Body of pancreas (tissue), 4 donors: ENCODE measurements around the gene TTK.

ENCODE experiments used
- CTCF ChIP-seq, 7 experiments: fragments of 450-650 bp in 4 of 7; fragments of 200-600 bp in 3 of 7; sonication (generic) in 3 of 7; IDR thresholded peaks; one replicate each; pipeline ENCODE4 v1.5.1; 2016 to 2019; ENCODE audit warnings: antibody characterized with exemption in 7 of 7
- POLR2A ChIP-seq, 3 donors: fragments of 450-650 bp; IDR thresholded peaks; one replicate each; pipeline ENCODE4 v1.6.1; 2016; ENCODE audit warnings: antibody characterized with exemption in 3 of 3, mild to moderate bottlenecking in 2 of 3

GRCh38 chr6:79954849-79955248 lies 49.6 kb upstream of the TTK start:
- no peak for TF ChIP-seq CTCF (IDR thresholded peaks at IDR 0.05)
- no peak for TF ChIP-seq POLR2A (IDR thresholded peaks at IDR 0.05)
